ENCODE data around the gene PTGES3.
A peak's percentile ranks its signal among the peaks of the same experiment; 100 is the strongest.
"Not testable (repeated sequence)": the region's sequence is repeated elsewhere in the genome, so short reads cannot be mapped to it uniquely, and the experiment has no call there.

PTGES3 gene, protein sequence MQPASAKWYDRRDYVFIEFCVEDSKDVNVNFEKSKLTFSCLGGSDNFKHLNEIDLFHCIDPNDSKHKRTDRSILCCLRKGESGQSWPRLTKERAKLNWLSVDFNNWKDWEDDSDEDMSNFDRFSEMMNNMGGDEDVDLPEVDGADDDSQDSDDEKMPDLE

DNA sequence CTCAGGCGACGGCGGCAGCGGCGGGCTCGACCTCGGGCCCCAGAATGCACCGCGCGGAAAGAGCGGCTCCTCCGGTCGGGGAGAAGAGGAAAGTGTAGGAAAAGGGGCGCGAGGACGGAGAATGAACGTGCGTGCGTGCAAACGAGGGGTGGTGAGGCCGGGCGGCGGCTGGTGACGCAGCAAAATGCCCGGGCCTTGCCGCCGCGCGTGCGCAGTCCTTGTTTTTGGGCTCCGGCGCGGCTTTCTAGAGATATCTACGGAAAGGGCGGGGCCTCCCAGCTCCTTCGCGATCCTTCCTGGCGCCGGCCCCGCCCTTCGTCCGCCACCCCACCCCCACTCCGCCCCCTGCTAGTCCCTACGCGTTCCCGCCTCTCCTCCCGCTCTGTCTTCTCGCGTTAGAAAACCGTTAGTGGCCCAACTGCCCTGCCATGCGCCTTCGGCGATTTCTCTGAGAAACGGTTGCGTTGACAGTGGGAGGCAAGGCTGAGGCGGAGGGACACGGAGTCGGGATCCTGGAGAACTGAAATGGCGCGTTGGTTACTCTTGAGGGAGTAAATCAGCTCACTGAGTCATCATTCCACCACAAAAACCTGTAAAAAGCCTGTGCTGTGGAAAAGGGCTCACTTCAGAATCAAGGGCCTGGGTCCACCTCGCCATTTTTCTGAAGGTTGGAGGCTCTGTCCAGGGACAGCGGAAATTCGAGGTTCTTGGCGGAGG, at the start of gene PTGES3:
Gene PTGES3, minus strand, starts transcription at position 156 of the 717 bp plus-strand sequence. CDS start 285 bp downstream, outside the sequence.
- DNase-seq, result peak; percentile 99

DNA sequence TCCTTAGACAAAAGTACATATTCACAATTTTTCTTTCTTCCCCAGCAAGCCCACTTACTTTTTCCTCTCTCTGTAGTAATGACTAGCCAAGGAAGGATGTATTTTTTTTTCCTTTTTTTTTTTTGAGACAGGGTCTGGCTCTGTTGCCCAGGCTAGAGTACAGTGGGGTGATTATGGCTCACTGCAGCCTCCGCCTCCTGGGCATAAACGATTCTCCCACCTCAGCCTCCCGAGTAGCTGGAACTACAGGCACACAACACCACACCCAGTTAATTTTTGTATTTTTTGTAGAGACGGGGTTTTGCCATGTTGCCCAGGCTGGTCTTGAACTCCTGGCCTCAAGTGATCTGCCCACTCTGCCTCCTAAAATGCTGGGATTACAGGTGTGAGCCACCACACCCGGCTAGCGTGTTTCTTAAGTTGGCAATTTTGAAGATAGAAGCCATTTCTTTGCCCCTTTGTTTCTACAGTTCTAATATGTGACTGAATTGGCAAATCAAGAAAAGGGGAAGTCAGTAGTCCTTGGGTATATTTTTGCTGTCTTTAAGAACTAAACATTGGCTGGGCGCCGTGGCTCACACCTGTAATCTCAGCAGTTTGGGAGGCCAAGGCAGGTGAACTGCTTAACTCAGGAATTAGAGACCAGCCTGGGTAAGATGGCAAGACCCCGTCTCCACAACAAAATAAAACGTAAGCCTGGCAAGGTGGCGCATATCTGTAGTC, 40.2 kb upstream of the PTGES3 start:
- DNase-seq, result no peak

DNA sequence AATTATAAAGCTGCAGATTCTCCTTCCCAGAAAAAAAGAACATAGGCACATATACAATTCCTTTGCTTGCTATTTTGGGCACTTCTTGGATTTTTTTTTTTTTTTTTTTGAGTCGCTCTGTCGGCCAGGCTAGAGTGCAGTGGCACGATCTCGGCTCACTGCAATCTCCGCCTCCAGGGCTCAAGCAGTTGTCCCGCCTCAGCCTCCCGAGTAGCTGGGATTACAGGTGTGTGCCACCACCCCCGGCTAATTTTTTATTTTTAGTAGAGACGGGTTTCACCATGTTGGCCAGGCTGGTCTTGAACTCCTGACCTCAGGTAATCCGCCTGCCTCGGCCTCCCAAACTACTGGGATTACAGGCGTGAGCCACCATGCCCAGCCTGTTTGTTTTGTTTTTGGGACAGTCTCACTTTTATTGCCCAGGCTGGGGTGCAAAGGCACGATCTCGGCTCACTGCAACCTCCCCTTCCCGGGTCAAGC, 38.2 kb upstream of the PTGES3 start:
- DNase-seq, result not testable (repeated sequence)

DNA sequence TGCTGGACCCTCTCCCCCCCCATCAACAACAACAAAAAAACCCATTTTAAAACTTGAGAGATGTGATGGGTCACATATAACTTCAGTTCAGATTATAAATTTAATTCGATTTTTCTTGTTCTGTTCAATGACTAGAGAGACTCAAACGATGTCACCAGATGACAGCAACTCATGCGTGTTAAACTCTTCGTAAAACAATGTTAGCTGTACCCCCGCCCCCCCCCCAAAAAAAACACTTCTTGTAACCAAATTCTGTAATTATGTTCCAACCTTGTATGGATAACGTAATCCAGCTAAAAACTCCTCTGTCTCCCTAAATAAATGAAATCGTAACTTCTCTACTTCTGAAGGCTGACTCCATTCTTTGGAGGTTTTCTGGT, 37.6 kb upstream of the PTGES3 start:
- no peak for DNase-seq

DNA sequence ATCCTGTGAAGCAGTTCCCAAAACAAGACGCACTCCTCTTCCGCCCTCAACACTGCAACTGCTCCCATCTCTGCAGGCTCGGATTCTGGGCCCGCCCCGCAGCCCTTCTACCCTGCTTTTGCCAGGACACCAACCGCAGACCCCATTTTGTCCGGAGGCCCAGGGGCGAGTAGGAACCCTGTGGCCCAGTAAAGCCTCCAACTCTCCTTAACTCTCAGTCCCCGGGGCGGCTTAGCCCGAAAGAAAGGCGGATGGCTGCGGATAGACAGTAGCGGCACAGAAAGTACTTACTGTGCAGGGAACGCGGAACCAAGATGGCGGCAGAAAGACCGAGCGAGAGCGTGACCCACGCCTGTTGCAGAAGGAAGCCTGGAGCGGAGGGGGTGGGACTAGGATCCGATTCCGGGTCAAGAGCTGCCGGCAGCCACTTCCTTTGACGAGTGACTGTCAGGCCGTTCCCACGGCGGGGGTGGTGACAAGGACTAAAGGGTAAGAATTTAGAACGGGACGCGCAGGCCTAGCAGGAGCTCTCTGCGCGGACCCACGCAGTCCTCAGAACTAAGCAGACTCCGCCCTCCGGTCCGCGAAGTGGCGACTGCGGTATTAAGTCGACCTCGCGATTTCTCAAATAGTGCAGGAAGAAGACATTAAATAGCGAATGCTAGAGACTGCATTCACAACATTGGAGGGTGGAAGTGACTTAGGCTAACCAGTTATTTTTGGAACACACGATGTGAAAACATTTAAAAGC, 37.1 kb upstream of the PTGES3 start, which contains the start of gene NACA:
Gene NACA, minus strand, starts transcription at position 328 of the 751 bp plus-strand sequence. CDS start 778 bp downstream, outside the sequence.
- DNase-seq, result peak; percentile 98

DNA sequence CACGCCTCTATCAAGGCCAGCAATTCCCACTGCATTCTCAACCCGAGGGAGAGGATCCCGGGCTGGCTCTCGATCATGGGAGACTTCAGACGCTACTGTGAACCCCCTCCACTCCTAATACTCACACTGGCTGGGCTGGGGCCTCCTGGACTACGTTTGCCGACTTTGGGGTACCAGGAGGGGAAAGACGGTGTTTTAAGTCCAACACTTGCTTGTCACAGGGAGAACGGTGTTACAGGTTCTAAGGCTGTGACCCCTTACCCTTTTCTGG, 36.6 kb upstream of the PTGES3 start:
- DNase-seq, result no peak

DNA sequence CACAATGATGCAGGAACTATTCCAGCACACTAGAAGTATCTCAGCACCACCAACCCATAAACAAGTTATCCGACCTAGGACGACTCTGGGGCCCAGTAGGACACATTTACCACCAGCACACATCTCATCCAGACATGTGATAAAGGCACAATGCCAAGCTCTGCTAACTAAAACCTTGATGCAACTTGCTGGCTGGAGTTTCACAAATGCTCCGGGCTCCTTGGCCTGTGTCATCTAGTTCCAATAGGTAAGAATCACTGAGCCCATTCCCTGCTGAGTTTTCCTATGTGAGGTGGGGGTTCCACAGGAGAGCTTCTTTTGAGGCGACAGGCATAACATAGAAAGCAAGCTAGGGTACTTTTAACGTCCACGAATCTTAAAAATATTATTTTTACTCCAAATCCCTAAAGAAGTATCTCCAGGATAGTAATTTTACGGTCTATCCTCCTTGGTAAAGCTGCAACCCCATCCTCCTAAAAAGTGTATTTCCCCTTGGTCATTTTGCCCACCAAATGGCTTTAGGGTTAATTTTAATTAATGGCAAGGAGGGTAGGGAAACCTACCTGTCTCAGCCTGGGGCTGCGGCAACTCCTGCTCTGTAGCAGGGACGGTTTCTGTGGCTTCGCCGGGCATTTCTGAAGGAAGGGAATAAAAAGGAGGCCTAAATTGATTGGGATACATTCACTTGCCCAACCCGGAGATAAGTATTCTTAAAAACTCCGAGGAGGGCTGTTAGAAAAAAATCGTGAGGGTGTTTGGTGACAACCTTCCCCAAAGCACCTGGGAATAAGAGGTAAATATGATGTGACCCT, 36.0 kb upstream of the PTGES3 start:
- DNase-seq, result no peak

DNA sequence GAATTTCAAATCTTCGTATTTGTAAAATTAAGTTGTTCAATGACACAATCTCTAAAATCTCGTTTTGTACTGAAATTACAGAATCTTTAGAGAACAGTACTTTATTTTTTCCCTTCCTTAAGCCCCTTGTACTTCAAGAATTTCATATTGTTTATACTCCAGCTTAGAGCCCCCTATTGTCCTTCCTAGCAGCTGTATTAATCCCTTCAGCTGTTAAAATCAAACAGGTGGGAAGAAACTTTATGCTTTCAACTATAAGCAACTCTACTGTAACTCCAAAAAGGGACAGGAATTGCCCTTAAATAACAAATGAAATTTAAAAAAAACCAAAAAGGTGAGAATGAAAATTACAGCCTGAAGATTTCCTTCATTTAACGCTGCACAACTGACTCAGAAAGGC, 35.3 kb upstream of the PTGES3 start:
- DNase-seq, result no peak

DNA sequence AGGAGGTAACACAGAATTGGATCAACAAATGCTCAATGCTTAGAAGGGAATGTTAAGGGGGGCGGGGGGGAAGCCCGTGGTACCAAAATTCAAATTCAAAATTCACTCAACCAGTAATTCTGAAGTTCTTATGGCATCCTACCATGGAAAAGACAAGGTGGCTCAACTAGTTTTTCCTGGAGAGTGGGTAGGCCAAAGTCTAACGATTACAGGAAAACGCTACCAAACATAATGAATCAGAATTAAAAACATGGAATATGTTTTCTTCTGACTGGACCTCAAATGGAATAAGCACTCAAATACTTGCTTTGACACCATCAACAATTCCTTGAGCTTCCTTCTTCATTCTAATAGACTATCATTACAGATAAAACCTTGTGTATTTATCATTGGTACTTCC, 34.7 kb upstream of the PTGES3 start:
- DNase-seq, result no peak

DNA sequence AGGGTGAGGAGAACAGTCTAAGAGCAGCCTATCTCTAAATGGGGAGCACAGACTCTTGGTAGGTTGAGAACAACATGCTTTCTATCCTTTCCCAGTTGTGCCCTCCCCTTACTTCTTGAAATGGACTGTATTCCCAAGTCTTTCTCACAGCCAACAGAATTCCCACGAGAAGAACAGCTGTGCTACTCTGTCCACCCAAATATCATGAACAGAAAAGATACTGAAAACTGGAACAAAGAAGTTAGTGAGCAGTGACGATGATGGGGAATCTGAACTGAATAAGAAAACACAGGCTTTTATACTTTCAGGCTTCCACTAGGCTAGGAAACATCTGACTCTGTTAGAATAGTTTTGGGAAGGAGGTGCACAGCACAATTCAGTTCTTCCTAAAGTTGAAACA, 33.6 kb upstream of the PTGES3 start:
- DNase-seq, result no peak

DNA sequence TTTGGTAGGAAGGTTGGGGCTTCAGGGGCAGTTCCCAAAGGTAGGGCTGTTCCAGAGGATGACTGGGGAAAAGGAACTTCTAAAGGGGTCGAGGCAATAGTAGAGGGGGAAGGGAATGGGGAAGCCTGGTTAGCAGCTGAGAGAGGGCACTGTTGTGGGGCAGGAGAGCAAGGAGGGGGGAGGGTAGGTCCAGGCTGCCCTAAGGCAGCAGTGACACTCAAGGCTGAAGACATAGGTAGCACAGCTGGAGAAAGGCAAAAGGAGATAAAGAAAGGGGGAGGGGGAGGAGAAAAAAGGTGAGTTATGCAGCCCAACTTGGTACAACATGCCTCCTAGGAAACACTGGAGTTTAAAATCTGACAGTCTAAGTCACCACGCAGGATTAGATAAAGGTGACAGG, 33.1 kb upstream of the PTGES3 start:
- DNase-seq, result no peak

DNA sequence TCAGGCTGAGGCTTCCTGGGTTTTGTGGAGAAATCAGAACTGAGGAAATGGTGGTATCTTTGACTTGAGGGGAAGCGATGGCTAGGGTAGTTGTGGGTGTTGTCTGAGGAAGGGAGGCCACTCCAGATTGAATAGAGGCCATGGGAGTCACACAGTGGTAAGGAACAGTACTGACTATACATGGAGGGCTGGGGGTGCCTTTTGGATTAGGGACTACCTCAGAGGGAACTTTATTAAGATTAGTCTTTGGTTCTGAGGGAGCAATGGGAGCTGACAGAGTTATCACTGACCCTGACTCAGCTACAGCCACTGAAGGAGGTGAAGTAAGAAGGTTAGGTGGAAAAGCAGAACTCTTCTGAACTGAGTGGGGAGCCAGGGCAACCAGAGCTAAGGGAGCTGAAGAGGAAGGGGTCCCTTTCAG, 32.7 kb upstream of the PTGES3 start:
- no peak for DNase-seq

DNA sequence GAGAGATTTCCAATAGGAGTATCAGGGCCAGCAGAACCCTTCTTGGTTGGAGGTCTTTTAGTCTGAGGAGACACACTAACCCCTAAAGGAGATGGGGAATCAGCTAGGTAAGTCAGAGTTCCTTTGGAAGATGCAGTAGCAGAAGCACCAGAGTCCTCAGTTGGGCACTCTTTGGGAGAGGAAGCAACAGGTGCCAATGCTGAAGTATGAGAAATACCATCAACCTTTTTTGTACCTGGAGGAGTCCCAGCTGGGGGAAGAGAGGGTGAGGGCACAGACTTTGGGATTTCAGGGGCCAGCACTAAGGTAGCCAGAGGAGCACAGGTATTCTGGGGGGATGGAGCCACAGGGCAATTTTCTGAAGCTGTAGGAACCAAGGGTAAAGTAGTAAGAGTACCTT, 31.0 kb upstream of the PTGES3 start:
- DNase-seq, result no peak

DNA sequence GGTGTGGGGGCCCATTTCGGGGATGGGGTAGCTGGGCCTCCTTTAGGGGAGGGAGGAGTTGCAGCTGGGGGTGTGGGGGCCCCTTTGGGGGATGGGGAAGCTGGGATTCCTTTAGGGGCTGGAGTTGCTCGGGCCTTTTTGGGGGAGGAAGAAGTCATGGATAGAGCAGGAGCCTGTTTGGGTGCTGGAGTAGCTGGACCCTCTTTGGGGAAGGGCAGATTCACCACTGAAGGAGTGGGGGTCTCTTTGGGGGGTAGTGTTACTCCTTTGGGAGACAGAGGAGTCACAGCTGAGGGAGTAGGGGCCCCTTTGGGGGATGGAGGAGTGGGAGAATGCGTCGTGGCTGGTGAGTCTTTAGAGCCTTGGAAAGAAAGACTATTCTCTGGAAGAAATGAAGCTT, 30.6 kb upstream of the PTGES3 start:
- DNase-seq, result no peak

DNA sequence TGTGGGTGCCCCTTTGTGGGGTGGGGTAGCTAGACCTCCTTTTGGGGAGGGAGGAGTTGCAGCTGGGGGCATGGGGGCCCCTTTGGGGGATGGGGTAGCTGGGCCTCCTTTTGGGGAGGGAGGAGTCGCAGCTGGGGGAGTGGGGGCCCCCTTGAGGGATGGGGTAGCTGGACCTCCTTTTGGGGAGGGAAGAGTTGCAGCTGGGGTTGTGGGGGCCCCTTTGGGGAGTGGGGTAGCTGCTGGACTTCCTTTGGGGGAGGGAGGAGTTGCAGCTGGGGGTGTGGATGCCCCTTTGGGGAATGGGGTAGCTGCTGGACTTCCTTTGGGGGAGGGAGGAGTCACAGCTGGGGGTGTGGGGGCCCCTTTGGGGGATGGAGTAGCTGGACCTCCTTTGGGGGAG, 30.1 kb upstream of the PTGES3 start:
- DNase-seq, result no peak

DNA sequence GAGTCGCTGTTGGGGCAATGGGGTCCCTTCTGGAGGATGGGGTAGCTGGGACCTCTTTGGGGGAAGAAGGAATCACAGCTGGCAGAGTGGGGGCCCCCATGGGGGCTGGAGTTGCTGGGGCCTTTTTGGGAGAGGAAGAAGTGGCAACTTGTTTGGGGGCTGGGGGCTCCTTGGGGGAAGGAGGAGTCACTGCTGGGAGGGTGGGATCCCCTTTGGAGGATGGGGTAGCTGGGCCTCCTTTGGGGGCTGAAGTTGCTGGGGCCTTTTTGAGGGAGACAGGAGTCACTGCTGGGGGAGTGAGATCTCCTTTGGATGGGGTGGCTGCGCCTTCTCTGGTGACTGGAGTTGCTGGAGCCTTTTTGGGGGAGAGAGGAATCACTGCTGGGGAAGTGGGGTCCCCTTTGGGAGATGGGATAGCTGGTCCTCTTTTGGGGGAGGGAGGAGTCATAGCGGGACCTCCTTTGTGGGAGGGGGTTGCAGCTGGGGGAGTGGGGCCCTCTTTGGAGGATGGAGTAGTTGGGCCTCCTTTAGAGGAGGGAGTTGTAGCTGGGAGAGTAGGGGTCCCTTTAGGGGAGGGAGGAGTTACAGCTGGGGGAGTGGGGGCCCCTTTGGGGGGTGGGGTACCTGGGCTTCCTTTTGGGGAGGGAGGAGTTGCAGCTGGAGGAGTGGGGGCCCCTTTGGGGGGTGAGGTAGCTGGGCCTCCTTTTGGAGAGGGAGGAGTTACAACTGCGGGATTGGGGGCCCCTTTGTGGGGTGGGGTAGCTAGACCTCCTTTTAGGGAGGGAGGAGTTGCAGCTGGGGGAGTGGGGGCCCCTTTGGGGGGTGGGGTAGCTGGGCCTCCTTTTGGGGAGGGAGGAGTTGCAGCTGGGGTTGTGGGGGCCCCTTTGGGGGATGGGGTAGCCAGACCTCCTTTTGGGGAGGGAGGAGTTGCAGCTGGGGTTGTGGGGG, 29.1 kb upstream of the PTGES3 start:
- no peak for DNase-seq

DNA sequence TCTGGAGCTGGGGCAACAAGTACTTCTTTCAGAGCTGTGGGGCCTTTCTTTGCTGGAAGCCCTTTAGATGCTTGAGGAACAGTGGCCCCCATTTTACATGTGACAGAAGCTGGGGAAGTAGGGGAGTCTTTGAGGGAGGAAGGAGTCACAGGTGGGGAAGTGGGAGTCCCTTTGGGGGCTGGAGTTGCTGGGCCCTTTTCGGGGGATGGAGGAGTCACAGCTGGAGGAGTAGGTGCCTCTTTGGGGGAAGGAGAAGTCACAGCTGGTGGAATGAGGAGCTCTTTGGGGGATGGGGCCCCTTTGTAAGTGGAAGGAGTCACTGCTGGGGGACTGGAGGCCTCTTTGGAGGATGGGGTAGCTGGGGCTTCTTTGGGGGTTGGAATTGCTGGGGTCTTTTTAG, 28.4 kb upstream of the PTGES3 start:
- no peak for DNase-seq

DNA sequence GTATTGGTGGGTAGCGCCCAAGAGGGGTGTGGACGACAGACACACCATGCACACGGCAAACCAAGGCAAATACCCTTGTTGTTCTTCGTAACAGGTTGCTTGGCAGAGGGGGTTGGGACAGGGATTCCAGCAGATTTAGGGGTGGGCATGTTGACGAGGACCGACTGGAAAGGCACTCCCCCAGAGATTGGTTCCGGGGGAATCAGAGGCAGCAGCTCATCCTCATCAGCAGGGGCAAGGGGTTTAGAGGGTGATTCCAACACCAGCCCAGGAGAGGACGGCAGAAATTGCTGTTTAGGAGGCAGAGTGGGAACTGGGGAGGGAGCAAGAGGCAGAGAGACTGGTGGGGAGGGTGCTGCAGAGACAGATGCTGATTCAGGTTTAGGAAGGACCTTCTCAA, 27.7 kb upstream of the PTGES3 start:
- DNase-seq, result no peak

DNA sequence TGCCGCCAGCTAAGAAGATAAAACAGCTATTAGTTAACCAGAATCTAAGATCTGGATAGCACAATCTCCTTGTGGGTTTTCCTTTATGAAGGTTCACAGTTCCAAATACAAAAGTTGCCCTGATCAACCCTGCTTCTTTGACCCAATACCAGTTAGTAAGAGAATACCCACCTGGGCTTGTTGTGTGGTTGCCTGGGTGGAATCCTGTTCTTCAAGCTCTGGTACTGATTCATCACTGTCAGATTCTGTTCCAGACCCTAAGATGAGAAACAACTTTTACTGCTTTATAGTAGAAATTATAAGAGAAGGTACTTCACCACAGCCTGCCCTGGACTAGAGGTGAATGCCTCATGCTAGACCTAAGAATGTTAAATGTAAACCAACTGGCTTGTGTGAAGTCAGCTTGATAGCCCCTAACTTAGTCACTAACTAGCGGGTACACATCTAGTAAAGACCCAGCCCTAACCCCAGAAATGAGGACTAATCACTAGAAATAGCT, 26.4 kb upstream of the PTGES3 start:
- no peak for DNase-seq

DNA sequence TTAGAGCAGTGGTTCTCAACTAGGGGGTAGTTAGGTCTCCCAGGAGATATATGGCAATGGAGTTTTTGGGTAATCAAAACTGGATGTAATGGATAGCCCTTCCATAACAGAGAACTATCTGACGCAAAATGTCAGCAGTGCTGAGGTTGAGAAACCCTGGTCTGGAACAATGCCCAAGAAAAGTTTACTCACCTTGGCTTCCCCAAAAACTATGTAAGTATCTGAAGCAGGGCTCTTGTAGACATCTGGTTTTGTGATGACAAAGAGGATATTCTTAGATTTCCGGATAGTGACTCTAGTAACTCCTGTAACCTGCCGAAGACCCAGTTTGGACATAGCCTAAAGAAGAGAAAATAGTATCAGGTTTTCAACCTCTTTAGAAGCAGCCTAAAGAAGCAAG, 25.3 kb upstream of the PTGES3 start:
- no peak for DNase-seq

DNA sequence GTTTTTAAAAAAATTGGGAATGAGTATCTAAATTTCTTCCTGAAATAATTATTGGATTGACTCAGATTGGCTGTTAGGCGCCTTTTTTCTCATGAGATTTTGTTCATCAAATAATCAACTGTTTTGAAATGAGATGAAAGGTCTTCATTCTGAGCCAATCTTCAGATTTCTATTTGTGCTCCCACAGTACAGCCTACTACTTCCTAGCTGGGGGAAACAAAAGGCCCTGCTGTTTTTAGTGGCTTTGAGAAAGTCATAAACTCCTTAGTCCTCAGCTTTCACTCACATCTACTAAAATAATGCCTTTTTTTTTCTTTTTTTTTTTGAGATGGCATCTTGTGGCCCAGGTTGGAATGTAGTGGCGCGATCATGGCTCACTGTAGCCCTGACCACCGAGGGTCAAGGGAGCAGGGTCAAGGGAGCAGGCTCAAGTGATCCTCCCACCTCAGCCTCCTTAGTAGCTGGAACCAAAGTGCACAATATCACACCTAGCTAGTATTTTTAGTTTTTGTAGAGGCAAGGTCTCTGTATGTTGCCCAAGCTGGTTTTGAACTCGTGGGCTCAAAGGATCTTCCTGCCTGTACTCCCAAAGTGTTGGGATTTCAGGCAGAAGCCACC, 21.8 kb upstream of the PTGES3 start:
- DNase-seq, result no peak

All from right forelimb (tissue), 1 donor.